Ramos (cell line): ENCODE results near the gene KIF3C.
"Not testable (repeated sequence)": the region's sequence is repeated elsewhere in the genome, so short reads cannot be mapped to it uniquely, and the experiment has no call there.

Experiments
- in situ Hi-C: fragments of 300-500 bp; cut with MboI; formaldehyde crosslinking; loops from one replicate; pipeline ENCODE4 v1.14.3; 2022; ENCODE audit warnings: low sequenced_read_pairs; ENCODE audit not compliant: unreplicated experiment

Gene KIF3C

GRCh38 chr2:25982273-25982967, at the start of gene KIF3C:
TSS of gene KIF3C (minus strand) at chr2:25982497. CDS start at chr2:25981917, 580 bp downstream.
- in situ Hi-C loops, result no loop called here

DNA sequence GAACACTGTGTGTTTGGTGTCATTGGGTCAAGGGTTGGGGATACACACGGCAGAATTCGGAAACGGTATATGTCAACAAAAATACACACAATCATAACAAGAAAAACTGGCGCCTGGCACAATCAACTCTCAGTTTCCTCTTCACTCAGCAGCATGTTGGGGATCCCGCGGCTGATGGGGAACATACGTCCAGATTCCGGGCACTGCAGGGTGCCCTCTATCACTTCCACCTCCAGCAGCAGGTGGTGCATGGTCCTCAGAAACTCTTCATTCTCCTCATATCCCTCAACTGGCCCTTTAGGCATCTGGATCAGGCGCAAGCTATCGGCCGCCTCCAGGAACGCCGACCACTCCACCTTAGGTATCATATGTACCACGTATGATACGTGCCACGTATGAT, 45.8 kb upstream of the KIF3C start:
- in situ Hi-C loops, result not testable (repeated sequence)

GRCh38 chr2:26025509-26025908, 43.2 kb upstream of the KIF3C start:
- in situ Hi-C loops, result no loop called here

DNA sequence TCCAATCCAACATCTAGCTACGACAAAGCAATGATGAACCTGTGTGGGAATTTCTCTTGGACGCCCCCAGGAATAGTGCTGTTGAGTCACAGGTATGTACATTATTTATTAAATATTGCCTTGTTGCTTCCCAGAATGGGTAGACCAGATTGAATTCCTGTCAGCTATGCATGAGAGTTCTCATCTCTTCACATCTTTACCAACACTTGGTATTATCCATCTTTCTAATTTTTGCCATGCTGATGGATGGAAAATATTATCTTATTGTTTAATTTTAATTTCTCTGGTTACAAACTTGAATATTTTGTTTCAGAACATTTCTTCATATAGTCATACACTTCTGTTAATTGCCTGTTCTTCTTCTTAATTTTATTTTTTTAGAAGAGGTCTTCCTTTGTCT, 42.0 kb upstream of the KIF3C start:
- in situ Hi-C loops, result no loop called here

GRCh38 chr2:26020231-26020640, 37.9 kb upstream of the KIF3C start:
- in situ Hi-C loops, result no loop called here

DNA sequence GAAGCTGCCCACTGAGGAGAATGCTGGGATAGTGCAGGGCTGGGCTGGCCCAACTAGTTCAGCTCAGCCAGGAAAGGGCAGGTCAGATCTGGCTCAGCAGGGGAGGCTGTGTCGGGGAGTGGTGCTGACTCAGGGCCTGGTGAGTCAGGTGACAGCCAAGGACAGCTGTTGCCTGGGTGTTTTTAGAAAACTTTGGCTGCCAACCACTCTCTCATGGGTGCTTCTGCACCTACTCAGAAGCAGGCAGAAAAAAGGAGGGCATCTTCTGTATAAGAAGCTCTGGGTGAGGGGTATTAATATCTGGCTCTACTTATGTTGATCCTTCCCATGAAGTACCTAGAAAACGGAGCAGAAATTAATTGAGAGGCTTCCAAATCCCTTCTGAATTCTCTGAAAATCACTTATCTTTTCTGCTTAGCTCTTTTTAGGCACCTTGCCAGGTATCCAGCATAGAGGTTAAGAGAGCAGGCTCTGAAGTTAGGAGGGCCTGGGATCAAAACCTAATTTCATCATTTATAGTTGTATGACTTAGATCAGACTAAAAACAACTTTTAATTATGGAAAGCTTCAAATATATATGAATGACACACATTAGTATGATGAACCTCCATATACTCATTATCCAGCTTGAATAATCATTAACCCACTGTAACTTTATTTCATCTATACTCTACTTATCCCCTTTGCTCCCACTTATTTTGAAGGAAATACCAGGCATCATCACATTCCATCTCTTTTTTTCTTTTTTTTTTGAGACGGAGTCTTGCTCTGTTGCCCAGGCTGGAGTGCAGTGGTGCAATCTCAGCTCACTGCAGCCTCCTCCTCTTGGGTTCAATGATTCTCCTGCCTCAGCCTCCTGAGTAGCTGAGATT, 36.1 kb upstream of the KIF3C start:
- in situ Hi-C loops, result no loop called here

- in situ Hi-C loops, result no loop called here
Observed at GRCh38 chr2:26017464-26018183, 35.3 kb upstream of the KIF3C start.

DNA sequence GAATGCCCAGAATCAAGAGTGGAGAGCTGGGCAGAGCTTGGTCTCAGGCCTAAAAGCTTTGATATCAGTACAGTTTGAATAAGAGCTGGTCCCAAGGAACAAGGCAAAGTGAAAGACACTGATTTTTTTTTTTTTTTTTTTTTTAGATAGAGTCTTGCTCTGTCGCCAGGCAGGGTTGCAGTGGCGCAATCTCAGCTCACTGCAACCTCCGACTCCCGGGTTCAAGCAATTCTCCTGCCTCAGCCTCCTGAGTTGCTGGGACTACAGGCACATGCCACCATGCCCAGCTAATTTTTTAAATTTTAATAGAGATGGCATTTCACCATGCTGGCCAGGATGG, 34.4 kb upstream of the KIF3C start:
- in situ Hi-C loops, result not testable (repeated sequence)

- in situ Hi-C loops, result no loop called here
Observed at GRCh38 chr2:26016012-26016705, 33.9 kb upstream of the KIF3C start.

- in situ Hi-C loops, result no loop called here
Observed at GRCh38 chr2:26013668-26014067, 31.4 kb upstream of the KIF3C start.

GRCh38 chr2:26011990-26012856, 29.9 kb upstream of the KIF3C start:
- in situ Hi-C loops, result no loop called here

DNA sequence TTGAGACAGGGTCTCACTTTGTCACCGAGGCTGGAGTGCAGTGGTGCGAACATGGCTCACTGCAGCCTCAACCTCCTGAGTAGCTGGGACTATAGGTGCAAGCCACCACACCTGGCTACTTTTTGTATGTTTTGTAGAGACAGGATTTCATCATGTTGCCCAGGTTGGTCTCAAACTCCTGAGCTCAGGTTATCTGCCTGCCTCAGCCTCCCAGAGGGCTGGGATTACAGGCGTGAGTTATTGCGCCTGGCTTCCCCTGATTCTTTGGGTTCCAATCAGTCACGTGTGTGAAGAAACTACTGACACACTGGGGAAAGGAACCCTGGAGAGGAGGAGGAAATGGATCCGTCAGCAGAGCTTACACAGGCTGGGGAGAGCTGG, 29.3 kb upstream of the KIF3C start:
- in situ Hi-C loops, result no loop called here

DNA sequence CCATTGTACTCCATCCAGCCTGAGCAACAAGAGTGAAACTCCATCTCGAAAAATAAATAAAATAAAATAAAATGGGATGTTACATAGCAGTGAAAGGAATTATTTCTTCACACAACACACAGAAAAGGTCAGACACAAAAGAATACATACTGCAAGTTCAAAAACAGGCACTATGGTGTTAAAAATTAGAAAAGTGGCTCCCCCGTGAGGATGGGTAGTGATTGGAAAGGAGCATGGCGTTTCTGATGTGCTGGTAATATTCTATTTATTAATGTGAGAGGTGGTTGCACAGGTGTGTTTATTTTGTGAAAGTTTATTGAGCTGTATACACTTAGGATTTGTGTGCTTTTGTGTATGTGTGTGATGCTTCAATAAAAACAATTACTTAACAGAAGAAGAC, 28.6 kb upstream of the KIF3C start:
- in situ Hi-C loops, result no loop called here

GRCh38 chr2:26009567-26009963, 27.3 kb upstream of the KIF3C start:
- in situ Hi-C loops, result no loop called here

DNA sequence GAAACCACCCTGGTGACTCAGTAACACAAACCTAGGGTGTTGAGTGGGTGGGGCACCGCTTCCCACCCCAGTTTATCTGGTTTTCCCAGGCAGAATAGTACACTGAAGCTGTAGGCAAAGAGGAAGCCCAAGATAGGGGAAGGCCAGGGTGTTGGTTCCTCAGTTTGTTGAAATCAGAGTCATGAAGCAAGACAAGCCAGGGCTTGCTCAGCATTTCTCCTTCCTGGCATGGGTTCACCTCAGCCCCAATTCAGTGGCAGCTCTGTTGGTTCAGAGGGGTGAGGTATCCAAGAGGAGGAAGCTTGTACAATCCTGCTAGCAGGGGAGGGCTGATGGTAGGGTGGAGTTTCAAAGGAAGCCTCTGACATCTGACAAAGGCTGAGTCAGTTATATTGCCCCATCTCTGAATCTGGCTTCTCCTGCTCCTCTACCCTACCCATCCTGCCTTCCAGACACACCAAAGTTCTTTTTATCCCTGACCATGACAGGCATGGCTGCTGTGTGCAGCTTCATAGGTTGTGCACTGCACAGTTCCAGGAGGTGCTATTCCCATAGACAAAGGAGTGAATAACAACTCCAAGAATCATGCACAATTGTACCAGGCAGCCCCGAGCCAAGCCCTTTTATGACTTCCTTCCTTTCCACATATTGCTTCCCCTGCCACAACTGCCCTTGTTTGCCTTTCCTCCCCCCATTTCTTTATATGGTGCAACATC, 26.7 kb upstream of the KIF3C start:
- in situ Hi-C loops, result no loop called here

DNA sequence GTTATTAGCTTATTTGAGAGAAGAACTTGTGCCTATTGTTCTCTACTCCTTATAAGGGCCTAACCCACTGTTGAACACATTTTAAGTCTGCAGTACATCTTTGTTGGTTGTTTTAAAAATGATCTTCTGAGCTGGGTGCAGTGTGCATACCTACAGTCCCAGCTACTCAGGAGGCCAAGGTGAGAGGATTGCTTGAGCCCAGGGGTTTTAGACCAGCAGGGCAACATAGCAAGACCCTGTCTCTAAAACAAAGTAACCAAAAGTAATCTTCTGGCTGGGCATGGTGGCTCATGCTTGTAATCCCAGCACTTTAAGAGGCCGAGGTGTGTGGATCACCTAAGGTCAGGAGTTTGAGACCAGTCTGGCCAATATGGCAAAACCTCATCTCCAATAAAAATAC, 25.8 kb upstream of the KIF3C start:
- in situ Hi-C loops, result no loop called here

DNA sequence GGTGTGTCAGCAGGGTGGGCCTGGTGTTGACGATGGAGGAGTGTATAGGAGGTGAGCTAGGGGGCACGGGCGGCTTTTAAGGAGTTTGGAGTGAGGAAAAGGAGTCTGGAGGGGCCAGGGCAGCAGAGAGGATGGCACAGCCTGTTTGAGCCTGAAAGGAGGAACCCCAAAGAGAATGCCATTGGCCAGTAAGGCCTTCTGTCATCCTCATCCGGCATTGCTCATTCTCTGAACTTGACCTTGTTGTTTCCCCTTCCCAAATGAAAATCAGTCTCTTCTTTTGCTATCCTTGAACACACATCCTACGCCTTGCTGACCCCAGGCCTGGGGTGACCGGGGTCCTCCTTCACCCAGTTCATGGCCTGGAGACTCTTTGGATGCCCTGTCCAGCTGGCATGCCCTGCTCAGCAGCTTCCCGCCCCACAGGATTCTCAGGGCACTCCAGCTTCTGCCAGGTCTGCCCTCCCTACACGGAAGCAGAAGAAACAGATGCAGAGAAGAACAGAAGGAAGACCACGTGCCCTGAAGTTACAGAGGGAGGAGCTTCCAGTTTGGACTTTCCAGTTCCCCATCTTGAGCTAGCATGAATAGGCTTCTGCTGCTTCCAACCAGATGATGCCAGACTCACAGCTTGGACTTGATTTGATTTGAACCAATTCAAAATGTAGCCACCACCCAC, 20.5 kb upstream of the KIF3C start:
- in situ Hi-C loops, result no loop called here

- in situ Hi-C loops, result no loop called here
Observed at GRCh38 chr2:26001743-26002351, 19.6 kb upstream of the KIF3C start.
